Measurements from ENCODE around the gene PSAPL1.
"Not testable (repeated sequence)": the region's sequence is repeated elsewhere in the genome, so short reads cannot be mapped to it uniquely, and the experiment has no call there.

Gene PSAPL1

DNA sequence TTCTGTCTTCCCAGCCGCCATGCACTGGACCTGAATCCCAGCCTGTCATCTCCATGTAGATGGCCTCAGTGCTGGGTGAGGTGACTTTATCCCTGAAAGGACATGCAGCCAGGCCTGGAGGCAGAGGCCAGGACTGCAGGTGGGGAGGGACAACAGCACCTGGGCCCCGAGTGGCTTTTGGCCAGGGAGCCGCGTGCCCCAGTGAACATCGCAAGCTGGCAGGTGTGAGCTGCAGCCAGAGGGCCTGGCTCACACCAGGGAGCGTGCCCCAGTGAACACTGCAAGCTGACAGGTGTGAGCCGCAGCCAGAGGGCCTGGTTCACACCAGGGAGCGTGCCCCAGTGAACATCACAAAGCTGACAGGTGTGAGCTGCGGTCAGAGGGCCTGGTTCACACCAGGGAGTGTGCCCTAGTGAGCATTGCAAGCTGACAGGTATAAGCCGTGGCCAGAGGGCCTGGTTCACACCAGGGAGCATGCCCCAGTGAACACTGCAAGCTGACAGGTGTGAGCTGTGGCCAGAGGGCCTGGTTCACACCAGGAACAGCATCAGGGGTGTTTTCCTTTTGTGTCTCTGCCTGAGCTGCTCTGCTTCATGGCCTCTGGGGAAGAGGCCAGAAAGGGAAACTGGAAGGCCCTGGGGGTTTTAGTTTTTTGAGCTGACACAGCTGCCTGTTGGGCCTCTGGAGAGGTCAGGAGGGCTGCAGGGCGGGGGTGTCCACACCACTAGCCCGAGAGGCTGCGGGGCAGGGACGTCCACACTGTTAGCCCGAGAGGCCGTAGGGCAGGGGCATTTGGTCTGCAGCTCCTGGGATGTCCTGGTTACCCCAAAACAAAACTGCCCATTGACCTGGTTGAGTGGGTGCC is 22.7 kb upstream of the PSAPL1 start:
- no peak for DNase-seq

- not testable (repeated sequence) for DNase-seq
Observed at GRCh38 chr4:7452802-7453201, 18.1 kb upstream of the PSAPL1 start.

- no peak for DNase-seq
Observed at GRCh38 chr4:7451800-7452199, 17.1 kb upstream of the PSAPL1 start.

- DNase-seq = no peak
Observed at GRCh38 chr4:7451434-7451789, 16.7 kb upstream of the PSAPL1 start.

- DNase-seq = no peak
Observed at GRCh38 chr4:7450775-7451433, 16.2 kb upstream of the PSAPL1 start.

- DNase-seq = no peak
Observed at GRCh38 chr4:7448036-7448435, 13.3 kb upstream of the PSAPL1 start.

GRCh38 chr4:7447236-7447635 is 12.5 kb upstream of the PSAPL1 start:
- no peak for DNase-seq

DNA sequence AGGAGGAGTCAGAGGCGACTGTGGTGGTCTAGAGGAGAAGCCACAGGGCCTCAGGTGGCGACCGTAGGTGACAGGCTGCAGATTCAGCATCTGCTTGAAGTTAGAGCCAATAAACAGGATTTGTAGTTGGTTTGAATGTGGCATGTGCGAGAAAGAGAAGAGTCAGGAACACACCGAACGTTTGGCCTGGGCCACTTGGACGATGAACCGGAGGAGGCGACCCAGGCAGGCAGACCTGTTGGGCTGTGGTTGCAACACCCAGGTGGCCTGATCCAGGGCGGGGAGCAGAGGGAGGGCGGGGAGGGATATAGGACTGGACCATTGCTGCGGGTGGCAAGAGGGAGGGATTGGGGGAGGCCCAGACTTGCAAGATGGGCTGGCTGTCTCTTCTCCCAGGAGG is 10.0 kb upstream of the PSAPL1 start:
- no peak for DNase-seq

DNA sequence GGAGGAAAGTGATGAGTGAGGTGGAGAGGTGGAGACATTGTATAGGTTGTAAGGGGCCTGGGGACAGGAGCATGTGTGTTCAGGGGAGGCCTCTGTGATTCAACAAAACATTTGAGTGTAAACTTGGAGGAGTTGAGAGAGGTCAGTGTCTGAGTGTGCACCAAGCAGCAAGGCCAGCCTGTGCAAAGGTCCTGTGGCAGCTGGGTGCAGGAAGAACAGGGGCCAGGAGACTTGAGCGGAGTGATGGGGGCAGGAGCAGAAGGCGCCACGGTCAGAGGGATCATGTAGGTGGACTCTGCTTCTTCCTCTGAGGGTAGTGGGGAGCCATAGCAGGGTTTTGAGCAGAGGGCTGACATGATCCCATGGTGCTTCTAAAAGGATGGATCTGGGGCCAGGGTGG is 9.6 kb upstream of the PSAPL1 start:
- no peak for DNase-seq

DNA sequence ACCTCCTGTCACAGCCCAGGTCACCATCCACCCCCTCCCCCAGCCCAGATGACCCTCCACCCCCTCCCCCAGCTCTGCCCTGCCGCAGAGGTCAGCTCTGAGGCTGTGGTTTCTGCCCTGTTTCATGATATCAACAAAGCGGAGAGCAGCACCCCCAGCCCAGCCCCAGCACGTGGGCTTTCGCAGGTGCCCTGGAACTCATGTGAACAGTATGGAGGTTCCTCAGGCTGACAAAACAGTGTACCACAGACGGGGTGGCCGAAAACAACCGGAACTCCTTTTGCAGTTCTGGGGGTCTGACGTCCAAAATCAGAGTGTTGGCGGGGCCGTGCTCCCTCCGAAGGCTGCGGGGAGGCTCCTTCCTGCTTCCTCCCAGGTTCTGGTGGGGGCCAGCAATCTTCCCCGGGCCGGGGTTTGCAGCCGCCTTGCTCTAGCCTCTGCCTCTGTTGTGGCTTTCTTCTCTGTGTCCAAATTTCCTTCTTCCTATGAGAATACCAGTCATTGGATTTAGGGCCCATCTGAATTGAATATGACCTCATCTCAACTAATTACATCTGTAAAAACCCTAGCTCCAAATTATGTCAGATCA is 7.9 kb upstream of the PSAPL1 start:
- no peak for DNase-seq

- no peak for DNase-seq
Observed at GRCh38 chr4:7441201-7441600, 6.5 kb upstream of the PSAPL1 start.

DNA sequence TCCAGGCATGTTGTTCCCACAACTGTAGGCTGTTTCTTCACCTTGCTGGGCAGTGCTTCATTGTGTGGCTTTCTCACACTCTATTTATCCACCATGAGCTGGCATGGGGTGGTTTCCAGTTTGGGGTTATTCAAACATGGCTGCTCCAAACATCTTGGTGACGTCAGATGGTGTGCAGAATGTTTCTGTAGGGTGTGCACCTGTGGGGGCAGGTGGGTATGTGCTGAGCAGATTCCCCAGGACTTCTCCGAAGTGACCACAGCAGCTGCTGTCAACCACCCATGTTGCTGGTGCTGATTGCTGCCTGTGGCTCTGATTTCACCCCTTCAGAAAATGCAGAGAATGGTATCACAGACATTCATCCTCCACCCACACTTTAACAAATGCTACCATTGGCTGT is 5.0 kb upstream of the PSAPL1 start:
- DNase-seq = no peak

DNA sequence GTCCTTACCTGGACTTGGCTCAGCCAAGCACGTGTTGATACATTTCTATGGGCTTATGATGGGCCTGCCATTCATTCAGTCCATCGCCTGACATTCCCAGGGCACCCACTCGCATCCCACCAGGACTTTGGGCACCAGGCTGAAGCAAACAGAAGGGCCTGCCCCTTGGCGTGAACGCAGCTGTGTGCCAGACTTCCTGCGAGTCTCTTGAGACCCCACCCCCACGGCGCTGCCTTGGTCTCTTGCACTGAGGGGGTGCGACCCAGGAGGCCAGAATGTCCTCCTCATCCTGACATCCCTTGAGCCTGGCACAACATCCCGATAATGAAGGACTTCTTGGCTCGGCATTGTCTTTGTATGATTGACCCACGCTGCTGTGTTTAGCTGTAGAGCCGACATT is 1.5 kb upstream of the PSAPL1 start:
- DNase-seq = no peak

- no peak for DNase-seq
Observed at GRCh38 chr4:7435471-7436061, 836 bp upstream of the PSAPL1 start.

GRCh38 chr4:7434141-7434765 is 477 bp downstream of the PSAPL1 start:
- no peak for DNase-seq

GRCh38 chr4:7433376-7434140 is 1.2 kb downstream of the PSAPL1 start:
- DNase-seq = no peak

GRCh38 chr4:7432531-7433375 is 2.0 kb downstream of the PSAPL1 start:
- DNase-seq = no peak

DNA sequence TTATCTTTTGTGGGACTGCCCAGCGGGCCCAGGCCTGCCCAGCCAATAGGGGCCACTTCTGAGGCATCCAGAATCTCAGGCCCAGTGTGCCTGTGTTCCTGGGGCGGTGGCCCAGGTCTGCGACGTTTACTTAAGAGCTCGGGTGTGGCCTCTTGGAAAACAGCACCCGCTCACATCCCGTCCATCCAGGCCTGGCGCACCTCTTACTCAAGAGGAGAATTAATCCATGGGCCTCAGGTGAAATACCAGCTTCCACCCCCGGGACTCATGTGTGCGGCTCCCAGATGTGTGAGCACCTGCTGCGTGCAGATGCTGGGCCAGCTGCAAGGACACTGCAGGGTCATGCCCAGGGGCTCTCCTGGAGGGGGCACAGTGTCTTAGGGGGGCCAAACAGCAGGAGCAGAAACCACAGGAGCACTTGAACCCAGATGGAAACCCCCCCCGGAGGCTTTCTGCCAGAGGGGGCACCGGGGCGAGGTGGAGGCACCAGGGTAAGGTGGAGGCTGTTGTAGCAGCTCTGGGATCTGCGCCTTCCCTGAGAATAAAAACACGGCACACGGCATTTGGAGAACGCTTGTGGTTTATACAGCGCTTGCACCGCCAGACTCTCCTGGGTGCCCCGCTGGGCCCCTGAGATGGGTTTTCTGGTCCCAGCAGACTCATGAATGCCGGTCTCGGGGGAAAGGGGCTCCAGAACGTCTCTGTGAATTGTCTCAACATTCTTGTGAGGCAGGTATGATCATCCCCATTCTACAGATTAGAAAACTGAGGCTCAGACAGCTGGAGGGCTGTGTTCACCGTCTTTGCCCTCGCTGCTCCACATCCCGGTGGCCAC is 2.8 kb downstream of the PSAPL1 start:
- no peak for DNase-seq

DNA sequence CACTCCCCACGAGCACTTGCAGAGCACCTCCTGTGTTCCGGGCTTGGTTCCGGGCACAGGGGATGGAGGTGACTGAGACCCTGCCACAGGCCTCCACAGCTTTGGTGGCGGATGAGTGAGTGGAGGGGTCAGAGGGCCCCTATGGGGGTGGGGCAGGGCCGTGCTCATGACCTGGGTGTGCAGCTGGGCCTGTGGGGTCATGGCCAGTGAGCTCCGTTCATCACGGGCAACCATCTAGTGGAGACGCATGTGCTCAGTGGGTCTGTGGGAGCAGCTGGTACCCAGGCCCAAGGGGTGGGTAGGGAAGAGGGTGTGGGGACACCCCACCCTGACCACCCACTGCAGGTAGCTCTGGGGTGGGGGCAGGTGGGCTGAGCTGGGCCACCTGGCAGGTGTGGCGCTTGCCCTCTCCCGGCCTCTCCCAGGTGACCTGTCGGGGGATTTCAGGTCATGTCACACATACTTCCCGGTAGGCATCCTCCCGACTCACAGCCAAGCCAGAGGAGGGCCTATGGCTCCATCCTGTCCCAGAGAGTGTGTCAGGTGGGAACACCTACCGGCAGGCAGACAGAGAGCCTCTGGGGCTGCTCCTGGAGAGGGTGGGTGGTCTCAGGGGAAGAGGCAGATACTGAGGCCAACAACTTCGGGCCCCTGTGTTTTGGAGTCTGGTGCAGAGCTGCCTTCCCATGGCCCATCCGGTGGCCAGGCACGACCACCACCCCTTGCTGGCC is 3.6 kb downstream of the PSAPL1 start:
- no peak for DNase-seq
